NCI-H82 treated with DMSO at 0.1 percent for 48 hours (cell line): ENCODE measurements around the gene LRRC2.

Source experiments
- DNase-seq: peaks from one replicate; lab custom pipeline; 2025; ENCODE audit not compliant: unreplicated experiment; lab: John Stamatoyannopoulos, UW

LRRC2 gene

DNA sequence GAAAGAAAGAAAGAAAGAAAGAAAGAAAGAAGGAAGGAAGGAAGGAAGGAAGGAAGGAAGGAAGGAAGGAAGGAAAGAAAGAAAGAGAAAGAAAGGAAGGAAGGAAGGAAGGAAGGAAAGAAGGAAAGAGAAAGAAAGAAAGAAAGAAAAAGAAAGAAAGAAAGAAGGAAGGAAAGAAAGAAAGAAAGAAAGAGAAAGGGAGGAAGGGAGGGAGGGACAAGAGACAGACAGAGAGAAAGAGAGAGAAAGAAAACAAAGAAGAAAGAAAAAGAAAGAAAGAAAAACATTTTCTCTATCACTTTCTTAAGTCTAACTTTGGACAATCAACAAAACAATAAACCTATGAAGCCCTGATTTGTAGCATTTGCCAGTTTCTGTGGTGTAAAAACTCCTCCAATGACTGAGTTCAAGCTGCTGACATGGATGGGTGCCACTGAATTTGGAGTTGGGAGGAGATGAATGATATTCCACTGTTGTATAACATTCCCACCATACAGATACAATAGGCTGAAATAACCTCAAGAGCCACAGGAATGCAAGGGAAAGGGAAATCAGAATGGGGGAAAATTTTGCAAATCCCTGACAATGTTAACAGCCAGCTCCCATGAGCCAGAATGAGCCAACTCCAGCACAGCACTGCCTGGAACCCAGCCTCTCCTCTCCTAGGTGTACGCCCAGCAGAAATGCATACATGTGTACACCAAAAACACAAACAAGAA, 83.3 kb downstream of the LRRC2 start:
- DNase-seq, result no peak

GRCh38 chr3:46481636-46482035, 84.5 kb downstream of the LRRC2 start:
- no peak for DNase-seq

DNA sequence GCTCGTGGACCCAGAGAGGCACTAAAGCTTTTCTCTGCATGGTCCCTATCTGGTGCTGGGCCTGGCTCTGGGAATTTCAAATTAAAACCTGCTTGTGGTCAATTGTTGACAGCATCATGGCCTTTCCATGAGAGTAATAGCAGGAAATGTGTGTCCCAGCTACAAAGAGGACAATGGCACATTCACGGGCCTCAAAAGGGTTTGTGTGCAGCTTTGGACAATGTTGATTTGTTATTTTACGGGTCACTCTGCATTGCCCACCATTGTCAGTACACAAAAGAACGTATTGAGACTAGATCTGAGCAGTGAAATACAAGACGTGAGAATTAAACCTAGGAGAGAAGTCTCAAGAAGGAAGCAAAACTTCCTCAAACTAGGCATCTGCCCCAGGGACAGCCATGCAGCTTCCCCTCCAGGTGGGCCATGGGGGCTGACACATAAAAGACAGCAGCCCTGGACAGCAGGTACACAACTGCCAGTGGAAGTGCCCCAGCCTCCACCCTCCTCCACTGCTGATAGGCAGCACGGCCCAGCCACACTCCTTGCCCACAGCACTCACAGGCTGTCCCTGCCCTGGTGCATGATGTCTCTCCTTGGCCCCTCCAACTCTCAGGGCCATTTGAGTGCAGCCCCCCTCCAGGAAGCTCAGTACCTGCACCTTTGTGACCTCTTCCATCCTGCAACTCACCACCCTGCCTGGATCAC, 85.5 kb downstream of the LRRC2 start:
- no peak for DNase-seq

GRCh38 chr3:46479696-46480095, 86.4 kb downstream of the LRRC2 start:
- no peak for DNase-seq

GRCh38 chr3:46479021-46479420, 87.1 kb downstream of the LRRC2 start:
- no peak for DNase-seq

DNA sequence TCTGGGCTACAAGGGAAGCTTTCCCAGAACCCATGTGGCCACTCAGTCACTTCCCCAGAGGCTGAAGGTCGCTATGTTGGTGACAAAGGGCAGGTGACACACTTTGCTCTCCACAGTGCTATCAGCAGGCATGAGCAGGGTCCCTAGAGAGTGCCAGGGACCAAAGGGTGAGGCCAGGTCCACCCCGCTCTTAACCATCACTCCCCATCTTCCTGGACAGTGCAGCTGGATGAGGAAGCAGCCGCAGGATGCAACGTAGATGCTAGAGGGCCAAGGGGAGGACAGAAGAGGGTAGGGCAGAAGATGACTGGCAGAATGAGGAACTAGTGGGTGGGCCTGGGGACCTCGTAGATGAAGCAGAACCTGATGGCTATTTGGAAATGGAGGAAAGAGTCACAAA, 87.8 kb downstream of the LRRC2 start:
- DNase-seq, result no peak

DNA sequence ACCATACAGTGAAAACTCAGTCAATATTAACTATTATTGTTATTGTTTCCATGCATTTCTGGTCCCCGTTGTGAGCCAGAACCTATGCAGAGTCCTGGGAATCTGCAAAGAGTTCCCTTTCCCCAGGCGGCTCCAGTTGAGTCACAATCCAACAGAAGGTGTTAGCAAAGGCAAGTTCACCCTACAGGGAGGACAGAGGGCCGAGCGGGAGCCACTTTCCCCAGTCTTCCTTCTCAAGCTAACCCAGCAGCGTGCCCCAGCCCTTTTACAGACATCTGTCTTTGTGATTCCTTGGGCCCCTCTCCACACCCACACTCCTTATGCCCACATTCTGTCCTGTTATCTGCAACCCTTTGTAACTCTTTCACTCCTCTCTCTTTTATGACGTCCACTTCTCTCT, 88.3 kb downstream of the LRRC2 start:
- no peak for DNase-seq

GRCh38 chr3:46477145-46477544, 89.0 kb downstream of the LRRC2 start:
- no peak for DNase-seq

- no peak for DNase-seq
These were observed 93.4 kb downstream of the LRRC2 start for GRCh38 chr3:46472736-46473135.

DNA sequence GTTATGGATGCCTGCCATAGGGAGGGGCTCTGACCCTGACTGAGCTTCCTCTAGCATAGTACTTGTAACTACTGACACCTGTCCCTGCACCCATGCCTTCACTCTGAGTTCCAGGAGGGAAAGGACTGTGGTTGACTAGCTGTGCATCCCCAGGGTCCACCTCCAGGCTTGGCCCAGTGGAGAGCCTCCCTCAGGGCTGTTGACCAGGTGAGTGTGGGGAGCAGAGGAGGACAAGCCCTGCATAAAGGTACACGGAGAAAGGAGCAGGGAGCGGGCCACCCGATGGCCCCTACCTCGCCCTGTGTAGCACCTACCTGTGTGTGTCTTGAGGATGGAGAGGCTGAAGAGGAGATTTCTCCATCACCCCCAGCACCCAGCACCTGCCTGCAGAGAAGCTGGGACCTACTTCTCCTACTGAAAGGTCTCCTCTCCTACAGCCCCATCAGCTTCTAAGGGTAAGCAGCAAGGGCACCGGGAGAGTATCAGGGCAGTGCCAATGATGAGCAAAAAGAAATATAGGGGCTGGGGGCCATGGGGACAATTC, 94.7 kb downstream of the LRRC2 start:
- DNase-seq, result no peak

- no peak for DNase-seq
These were observed 95.3 kb downstream of the LRRC2 start for GRCh38 chr3:46470831-46471230.

DNA sequence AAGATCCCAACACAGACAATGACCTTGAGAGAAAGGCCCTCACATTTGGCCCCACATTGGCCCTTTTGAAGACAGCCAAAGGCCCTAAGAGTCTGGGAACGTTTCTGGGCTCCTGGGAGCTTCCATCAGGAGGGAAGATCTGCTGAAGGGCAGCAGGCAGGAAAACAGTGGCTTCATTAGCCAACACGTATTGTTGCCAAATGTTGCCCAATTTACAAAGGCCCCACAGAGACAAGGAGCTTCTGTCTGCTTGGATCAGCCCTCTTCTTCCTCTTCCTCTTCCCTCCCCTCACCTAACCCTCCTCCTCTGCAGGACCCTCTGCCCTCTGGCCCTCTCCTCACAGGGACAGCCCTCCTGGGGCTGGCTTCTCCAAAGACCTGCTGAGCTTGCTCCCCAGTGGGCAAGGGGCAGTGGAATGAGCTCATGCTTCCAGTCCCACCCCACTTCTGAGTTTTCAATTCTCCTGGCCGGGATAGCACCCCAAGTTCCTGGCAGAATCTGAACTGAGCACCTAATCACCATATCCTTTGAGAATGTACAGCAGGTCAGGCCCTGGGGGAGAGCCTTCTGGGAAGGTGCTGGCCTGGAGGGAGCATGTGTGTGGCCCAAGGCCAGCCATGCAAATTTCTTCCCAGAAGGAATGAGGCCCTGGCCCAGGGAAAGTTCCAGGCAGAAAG, 96.3 kb downstream of the LRRC2 start:
- DNase-seq, result no peak

DNA sequence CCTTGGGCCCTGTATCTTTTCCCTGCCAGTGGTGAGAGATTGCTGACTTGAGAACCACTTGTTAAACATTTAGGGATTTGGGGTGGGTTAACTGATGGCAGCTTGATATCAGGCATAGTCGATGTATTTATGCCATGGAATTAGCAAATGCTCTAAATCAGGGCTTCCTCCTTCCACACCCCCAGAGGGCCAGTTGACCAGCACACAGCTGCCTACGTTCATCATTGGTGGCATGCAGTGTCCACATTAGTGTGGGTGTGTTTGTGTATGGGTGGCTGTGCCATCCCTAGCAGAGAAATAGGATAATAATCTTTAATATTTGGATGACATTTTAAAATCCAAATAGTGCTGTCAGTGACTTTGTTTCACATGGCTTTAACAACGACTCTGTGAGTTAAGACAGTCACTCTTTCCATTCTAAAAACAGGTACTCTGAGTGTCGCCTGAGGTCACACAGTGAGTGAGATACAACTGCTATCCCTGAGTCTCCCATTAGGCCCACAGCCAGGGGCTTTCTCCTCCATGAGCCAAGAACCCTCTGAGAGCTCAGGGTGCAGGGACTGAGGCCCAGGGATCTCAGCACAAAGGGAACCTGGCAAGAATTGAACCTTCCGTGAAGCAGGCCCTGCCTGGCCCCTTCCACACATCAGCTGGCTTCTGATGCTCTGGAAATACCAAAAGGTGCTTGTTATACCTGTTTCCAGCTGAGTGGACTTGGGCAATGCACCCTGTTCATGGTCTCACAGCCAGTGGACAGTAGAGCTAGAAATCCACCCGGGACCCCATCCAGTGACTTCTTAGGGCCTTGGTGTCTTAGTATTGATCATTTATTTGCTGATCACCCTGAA, 97.1 kb downstream of the LRRC2 start:
- DNase-seq, result no peak

DNA sequence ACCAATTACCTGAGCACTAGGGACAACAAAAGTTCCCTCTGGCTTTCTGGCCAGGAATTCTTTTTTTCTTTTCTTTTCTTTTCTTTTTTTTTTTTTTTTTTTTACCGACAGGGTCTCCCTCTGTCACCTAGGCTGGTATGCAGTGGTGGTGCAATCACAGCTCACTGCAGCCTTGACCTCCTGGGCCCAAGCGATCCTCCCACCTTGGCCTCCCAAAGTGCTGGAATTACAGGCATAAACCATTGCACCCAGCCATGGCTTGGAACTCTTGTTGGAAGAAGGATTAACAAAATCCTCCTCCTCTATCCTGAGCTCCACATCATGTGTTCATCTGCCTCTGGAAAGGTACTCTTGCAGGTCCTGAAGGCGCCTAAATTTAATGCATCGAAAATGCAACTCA, 98.5 kb downstream of the LRRC2 start:
- DNase-seq, result no peak

GRCh38 chr3:46466871-46467403, 99.2 kb downstream of the LRRC2 start:
- DNase-seq, result no peak

GRCh38 chr3:46466273-46466672, 99.8 kb downstream of the LRRC2 start:
- no peak for DNase-seq
